Pancreas (tissue), 10 donors: ENCODE data around the gene ACVR1B. TPM values are rescaled to one million over a fixed set of nuclear protein-coding genes. Genes with fewer than 3 reads are reported as not detected.

Experiments
- ATAC-seq, 4 donors: fragments of 200-7000 bp; cut with Tn5 transposase; one replicate each; pipeline versions ENCODE4 v1.8.0 to v1.9.1; 2020; ENCODE audit warnings: mild to moderate bottlenecking in 4 of 4, moderate library complexity in 4 of 4
- DNase-seq, 6 donors: peaks; one replicate each; pipeline ENCODE4 v3.0.0-alpha.2; 2020
- FAIRE-seq: peaks from 2 replicates; lab custom pipeline; 2012; peaks lifted over from hg19 to GRCh38; lab: Jason Lieb, UNC
- H3K27ac ChIP-seq, 4 donors: fragments of 200-600 bp; sonication (generic); 1 replicate in 3 of 4; 2 replicates in 1 of 4; pipeline versions ENCODE4 v1.5.0 to v1.8.0; 2020
- H3K27me3 ChIP-seq, 4 donors: fragments of 200-600 bp; one replicate each; pipeline ENCODE4 v1.8.0; 2021
- H3K36me3 ChIP-seq, 3 donors: fragments of 200-600 bp; sonication (generic) in 1 of 3; one replicate each; pipeline versions ENCODE4 v1.5.0 to v1.8.0; 2020 to 2021
- H3K4me1 ChIP-seq, 3 donors: fragments of 200-600 bp; one replicate each; pipeline ENCODE4 v1.8.0; 2021
- H3K4me3 ChIP-seq, 4 donors: fragments of 200-600 bp; sonication (generic) in 2 of 4; one replicate each; pipeline versions ENCODE4 v1.5.0 to v1.8.0; 2020 to 2021
- H3K9me3 ChIP-seq, 4 donors: fragments of 200-600 bp; one replicate each; pipeline ENCODE4 v1.8.0; 2021
- CTCF ChIP-seq, 4 donors: fragments of 200-600 bp; sonication (generic) in 3 of 4; IDR thresholded peaks; one replicate each; pipeline versions ENCODE4 v1.5.0 to v1.8.0; 2021; ENCODE audit warnings: antibody characterized with exemption in 4 of 4
- WGBS, 2 donors: extraction: QIAGEN DNeasy Blood & Tissue Kit; methylation state at CpG; one replicate each; pipeline ENCODE4 v1.1.7; 2013; 5-methylcytosine and 5-hydroxymethylcytosine counted together
- intact Hi-C, 3 donors: fragments of 100-400 bp; cut with DNase I; formaldehyde crosslinking; loops; one replicate each; pipeline versions ENCODE4 v1.11.1 to v1.14.2; 2022
- polyA plus RNA-seq, 2 donors: library from polyadenylated mRNA; stranded (reverse); fragments of 200-250 nt; gene quantifications; one replicate each; pipeline ENCODE4 v1.2.3, GENCODE V29; 2013
- total RNA-seq, 6 donors: library from RNA; stranded (reverse); fragmentation: NEBNext Ultra II Directional in 4 of 6; extraction: Animal tissue kit (Norgen Biotek cat#: 25700) in 4 of 6; gene quantifications; one replicate each; pipeline versions ENCODE4 v1.2.1 to v1.2.4, GENCODE V29; 2021 to 2023
- donor health status: healthy with polysubstance abuse.
- donor health status: DM: no; HTN: no; CAD: no; lungs with moderate emphysema.
- donor health status: DM: no; HTN: no; CAD: no.
- donor health status: control.
- donor health status: control.
- donor health status: Bipolar disorder and iron deficiency.
- donor health status: DM: yes; HTN: yes; CAD: no.
- donor health status: DM: no; HTN: no; CAD: no.
- donor health status: DM: no; HTN: no; CAD: no.
- donor health status: DM: yes; HTN: yes; CAD: no.

The ACVR1B gene
- total and polyA plus RNA-seq, 8 donors = 16.0 to 31.4 (median 26.2) TPM

GRCh38 chr12:52005218-52005902 is 53.9 kb downstream of the ACVR1B start:
- Histone ChIP-seq H3K36me3 (no peaks in the 10 kb centered on the region), H3K4me1 (peaks cover 0 to 3% (median 0%) of the 10 kb centered on the region in 3 donors), H3K9me3 (no peaks in the 10 kb centered on the region), H3K27me3 (no peaks in the 10 kb centered on the region), H3K27ac (no peak overlapping the region), H3K4me3 (no peak overlapping the region)
- intact Hi-C loops = no loop called here
- DNase-seq (peak in 2 of 6 donors; percentile 12 to 27), ATAC-seq (no peak), FAIRE-seq (no peak)
- TF ChIP-seq CTCF (IDR thresholded peaks at IDR 0.05) = no peak
- WGBS, 2 donors = 79 to 89% methylated on average over 10 of the region's 10 CpGs

- peaks cover 0 to 1% (median 0%) of the 10 kb centered on the region in 3 donors for H3K36me3 ChIP-seq
- H3K9me3 ChIP-seq = no peaks in the 10 kb centered on the region
- no peak for TF ChIP-seq CTCF (IDR thresholded peaks at IDR 0.05)
- H3K4me1 ChIP-seq = peaks cover 0 to 7% (median 0%) of the 10 kb centered on the region in 3 donors
- intact Hi-C loops = no loop called here
- peak overlapping the region; percentile 54 to 74 (median 65) for H3K4me3 ChIP-seq
- FAIRE-seq = no peak
- H3K27me3 ChIP-seq = no peaks in the 10 kb centered on the region
- peak; percentile 6 to 34 (median 22) for ATAC-seq
- peak in 3 of 6 donors; percentile 23 to 67 (median 60) for DNase-seq
- 37 to 39% methylated on average over 26 to 28 of the region's 28 CpGs for WGBS, 2 donors
- H3K27ac ChIP-seq = peak overlapping the region in 2 of 4 donors; percentile 59 to 71
These were observed 54.6 kb downstream of the ACVR1B start for GRCh38 chr12:52005903-52006703.

- H3K4me1 ChIP-seq = peaks cover 0 to 7% (median 0%) of the 10 kb centered on the region in 3 donors
- peak within 1 kb of the TSS; percentile 54 to 74 (median 65) for H3K4me3 ChIP-seq
- H3K27ac ChIP-seq = peak within 1 kb of the TSS; percentile 59 to 76 (median 68)
- H3K9me3 ChIP-seq = no peaks in the 10 kb centered on the region
- TF ChIP-seq CTCF (IDR thresholded peaks at IDR 0.05) = no peak
- DNase-seq = peak; percentile 59 to 87 (median 74)
- intact Hi-C loops = no loop called here
- peak; percentile 69 to 74 (median 72) for ATAC-seq
- no peak for FAIRE-seq
- no peaks in the 10 kb centered on the region for H3K27me3 ChIP-seq
- peaks cover 0 to 3% (median 0%) of the 10 kb centered on the region in 3 donors for H3K36me3 ChIP-seq
- WGBS, 2 donors = 1 to 2% methylated on average over 53 to 60 of the region's 60 CpGs
These were observed 55.2 kb downstream of the ACVR1B start, which contains the start of gene TAMALIN for GRCh38 chr12:52006726-52007157. TAMALIN (plus strand) TSS chr12:52006946; CDS start chr12:52007020, 74 bp downstream.

- 24 to 29% methylated on average over 71 to 72 of the region's 72 CpGs for WGBS, 2 donors
- no peaks in the 10 kb centered on the region for H3K9me3 ChIP-seq
- H3K4me3 ChIP-seq = peak overlapping the region; percentile 54 to 74 (median 65)
- peak; percentile 13 to 46 (median 21) for ATAC-seq
- no peak for TF ChIP-seq CTCF (IDR thresholded peaks at IDR 0.05)
- FAIRE-seq = no peak
- peak overlapping the region; percentile 59 to 76 (median 68) for H3K27ac ChIP-seq
- peaks cover 0 to 7% (median 0%) of the 10 kb centered on the region in 3 donors for H3K4me1 ChIP-seq
- no peaks in the 10 kb centered on the region for H3K27me3 ChIP-seq
- intact Hi-C loops = no loop called here
- peak in 3 of 6 donors; percentile 35 to 75 (median 58) for DNase-seq
- peaks cover 0 to 3% (median 0%) of the 10 kb centered on the region in 3 donors for H3K36me3 ChIP-seq
These were observed 55.8 kb downstream of the ACVR1B start for GRCh38 chr12:52007158-52007921.
